ENCODE data around the gene HTRA3. TPM values are rescaled to one million over a fixed set of nuclear protein-coding genes. Genes with fewer than 3 reads are reported as not detected.
A peak's percentile ranks its signal among the peaks of the same experiment; 100 is the strongest.

HTRA3 gene
- total and polyA plus RNA-seq, 4 experiments from 2014 or later, result not detected

DNA sequence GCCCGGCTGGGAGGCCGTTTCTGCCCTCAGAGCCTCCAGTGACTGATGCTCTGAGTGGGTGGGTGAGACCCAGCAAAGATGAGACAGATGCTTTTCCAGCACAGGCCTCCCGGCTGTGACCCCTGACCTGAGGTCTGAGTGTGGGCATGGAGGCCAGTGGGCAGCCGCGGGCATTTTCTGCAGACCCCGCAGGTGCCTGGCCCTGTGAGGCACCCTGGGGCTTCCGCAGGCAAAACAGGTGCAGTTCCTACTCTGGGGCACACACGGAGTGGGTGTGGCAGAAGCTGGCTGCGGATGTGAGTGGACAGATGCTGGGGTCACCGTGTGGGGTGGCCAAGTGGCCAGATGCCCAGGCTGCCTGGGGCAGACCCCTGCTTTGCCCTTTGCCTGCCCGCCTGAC, 14.8 kb downstream of the HTRA3 start:
- no peaks in the 10 kb centered on the region for H3K36me3 Mint-ChIP-seq
- no peaks in the 10 kb centered on the region for H3K9me3 Mint-ChIP-seq
- CTCF ChIA-PET (ENCODE audit: partially characterized antibody), result no interaction called here
- Histone ChIP-seq H3K9me3 (ENCODE audit: control insufficient read depth in 1 of 2, low read length in 2 of 2) (no peaks in the 10 kb centered on the region), H3K36me3 (ENCODE audit: insufficient read depth, low read length) (no peaks in the 10 kb centered on the region), H3K27ac (ENCODE audit: low read depth, low read length) (no peak overlapping the region), H3K4me3 (ENCODE audit: low read length in 2 of 2) (no peak overlapping the region), H3K4me1 (ENCODE audit: insufficient read depth, low read length) (no peaks in the 10 kb centered on the region), H3K27me3 (ENCODE audit: insufficient read depth, low read length) (no peaks in the 10 kb centered on the region)
- H3K27me3 Mint-ChIP-seq, result peaks cover 0 to 2% of the 10 kb centered on the region in 2 donors
- no peak overlapping the region for H3K4me3 Mint-ChIP-seq
- H3K27ac Mint-ChIP-seq, result no peak overlapping the region
- peaks cover 0 to 2% (median 0%) of the 10 kb centered on the region in 4 donors for H3K4me1 Mint-ChIP-seq
- POLR2A ChIA-PET (ENCODE audit: partially characterized antibody), result no interaction called here
- intact Hi-C loops (cut with micrococcal nuclease), result no loop called here
- DNase-seq, result no peak

GRCh38 chr4:8285143-8285975, 15.8 kb downstream of the HTRA3 start:
- H3K9me3 ChIP-seq (ENCODE audit: control insufficient read depth in 1 of 2, low read length in 2 of 2), result no peaks in the 10 kb centered on the region
- intact Hi-C loops (cut with micrococcal nuclease), result no loop called here
- CTCF ChIA-PET (ENCODE audit: partially characterized antibody), result no interaction called here
- POLR2A ChIA-PET (ENCODE audit: partially characterized antibody), result no interaction called here
- no peaks in the 10 kb centered on the region for H3K36me3 ChIP-seq (ENCODE audit: insufficient read depth, low read length)
- no peak overlapping the region for H3K27ac ChIP-seq (ENCODE audit: low read depth, low read length)
- peaks cover 0 to 2% of the 10 kb centered on the region in 2 donors for H3K27me3 Mint-ChIP-seq
- H3K4me3 Mint-ChIP-seq, result no peak overlapping the region
- H3K27ac Mint-ChIP-seq, result no peak overlapping the region
- H3K27me3 ChIP-seq (ENCODE audit: insufficient read depth, low read length), result no peaks in the 10 kb centered on the region
- no peaks in the 10 kb centered on the region for H3K36me3 Mint-ChIP-seq
- DNase-seq, result no peak
- H3K9me3 Mint-ChIP-seq, result no peaks in the 10 kb centered on the region
- no peak overlapping the region for H3K4me3 ChIP-seq (ENCODE audit: low read length in 2 of 2)
- peaks cover 0 to 2% (median 0%) of the 10 kb centered on the region in 4 donors for H3K4me1 Mint-ChIP-seq
- H3K4me1 ChIP-seq (ENCODE audit: insufficient read depth, low read length), result no peaks in the 10 kb centered on the region

DNA sequence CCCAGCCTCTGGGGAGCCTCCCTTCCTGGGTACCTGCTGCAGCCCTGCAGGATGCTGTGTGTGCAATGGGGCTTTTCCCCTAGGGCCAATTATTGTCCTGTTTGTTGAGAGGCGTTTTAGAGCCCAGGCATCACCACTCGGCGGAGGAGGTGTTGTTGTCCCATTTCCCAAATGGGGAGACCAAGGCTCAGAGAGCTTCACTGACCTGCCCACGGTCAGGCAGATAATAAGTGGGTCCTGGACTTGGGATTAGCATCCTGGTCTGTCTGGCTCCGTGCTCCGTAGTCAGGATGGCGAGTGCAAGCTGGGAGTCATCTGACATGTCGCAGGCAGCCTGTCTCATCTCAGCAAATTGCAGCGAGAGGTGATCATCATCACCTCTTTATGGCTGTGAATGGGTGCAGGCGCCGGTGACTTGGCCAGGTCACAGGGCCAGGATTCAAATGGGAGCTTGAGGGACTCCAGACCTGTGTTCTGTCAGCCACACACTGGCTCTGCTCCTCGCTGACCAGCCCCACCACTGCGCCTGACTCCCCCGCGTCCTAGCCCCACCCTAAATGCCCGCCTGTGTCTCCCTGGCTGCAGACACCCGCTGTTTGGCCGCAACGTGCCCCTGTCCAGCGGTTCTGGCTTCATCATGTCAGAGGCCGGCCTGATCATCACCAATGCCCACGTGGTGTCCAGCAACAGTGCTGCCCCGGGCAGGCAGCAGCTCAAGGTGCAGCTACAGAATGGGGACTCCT, 16.6 kb downstream of the HTRA3 start:
- Mint-ChIP-seq H3K36me3 (no peaks in the 10 kb centered on the region), H3K4me3 (no peak overlapping the region), H3K9me3 (no peaks in the 10 kb centered on the region), H3K27me3 (peaks cover 0 to 2% of the 10 kb centered on the region in 2 donors), H3K27ac (no peak overlapping the region), H3K4me1 (peaks cover 0 to 2% (median 0%) of the 10 kb centered on the region in 4 donors)
- no peaks in the 10 kb centered on the region for H3K27me3 ChIP-seq (ENCODE audit: insufficient read depth, low read length)
- ChIA-PET CTCF (ENCODE audit: partially characterized antibody) (no interaction called here), POLR2A (ENCODE audit: partially characterized antibody) (no interaction called here)
- H3K4me3 ChIP-seq (ENCODE audit: low read length in 2 of 2), result no peak overlapping the region
- no peak for DNase-seq
- H3K4me1 ChIP-seq (ENCODE audit: insufficient read depth, low read length), result no peaks in the 10 kb centered on the region
- H3K36me3 ChIP-seq (ENCODE audit: insufficient read depth, low read length), result no peaks in the 10 kb centered on the region
- H3K27ac ChIP-seq (ENCODE audit: low read depth, low read length), result no peak overlapping the region
- intact Hi-C loops (cut with micrococcal nuclease), result no loop called here
- no peaks in the 10 kb centered on the region for H3K9me3 ChIP-seq (ENCODE audit: control insufficient read depth in 1 of 2, low read length in 2 of 2)

GRCh38 chr4:8286719-8287342, 17.3 kb downstream of the HTRA3 start:
- CTCF ChIA-PET (ENCODE audit: partially characterized antibody), result no interaction called here
- no peak for DNase-seq

GRCh38 chr4:8287343-8288280, 18.1 kb downstream of the HTRA3 start:
- H3K9me3 ChIP-seq (ENCODE audit: control insufficient read depth in 1 of 2, low read length in 2 of 2), result no peaks in the 10 kb centered on the region
- ChIA-PET POLR2A (ENCODE audit: partially characterized antibody) (no interaction called here), CTCF (ENCODE audit: partially characterized antibody) (no interaction called here)
- H3K4me1 ChIP-seq (ENCODE audit: insufficient read depth, low read length), result no peaks in the 10 kb centered on the region
- H3K9me3 Mint-ChIP-seq, result no peaks in the 10 kb centered on the region
- H3K4me1 Mint-ChIP-seq, result peaks cover 0 to 2% (median 0%) of the 10 kb centered on the region in 4 donors
- H3K27ac Mint-ChIP-seq, result peak overlapping the region in 1 of 7 donors; percentile 75
- no peak overlapping the region for H3K27ac ChIP-seq (ENCODE audit: low read depth, low read length)
- no peak overlapping the region for H3K4me3 Mint-ChIP-seq
- no peaks in the 10 kb centered on the region for H3K36me3 Mint-ChIP-seq
- no peak overlapping the region for H3K4me3 ChIP-seq (ENCODE audit: low read length in 2 of 2)
- H3K27me3 Mint-ChIP-seq, result peaks cover 0 to 2% of the 10 kb centered on the region in 2 donors
- intact Hi-C loops (cut with micrococcal nuclease), result no loop called here
- H3K36me3 ChIP-seq (ENCODE audit: insufficient read depth, low read length), result no peaks in the 10 kb centered on the region
- H3K27me3 ChIP-seq (ENCODE audit: insufficient read depth, low read length), result no peaks in the 10 kb centered on the region
- no peak for DNase-seq

More at GRCh38 chr4:8286719-8287342, 17.3 kb downstream of the HTRA3 start:
- no peaks in the 10 kb centered on the region for H3K36me3 Mint-ChIP-seq
- POLR2A ChIA-PET (ENCODE audit: partially characterized antibody), result no interaction called here
- H3K4me1 Mint-ChIP-seq, result peaks cover 0 to 2% (median 0%) of the 10 kb centered on the region in 4 donors
- Histone ChIP-seq H3K36me3 (ENCODE audit: insufficient read depth, low read length) (no peaks in the 10 kb centered on the region), H3K9me3 (ENCODE audit: control insufficient read depth in 1 of 2, low read length in 2 of 2) (no peaks in the 10 kb centered on the region), H3K4me1 (ENCODE audit: insufficient read depth, low read length) (no peaks in the 10 kb centered on the region), H3K27ac (ENCODE audit: low read depth, low read length) (no peak overlapping the region), H3K27me3 (ENCODE audit: insufficient read depth, low read length) (no peaks in the 10 kb centered on the region), H3K4me3 (ENCODE audit: low read length in 2 of 2) (no peak overlapping the region)
- intact Hi-C loops (cut with micrococcal nuclease), result no loop called here
- no peak overlapping the region for H3K27ac Mint-ChIP-seq
- no peak overlapping the region for H3K4me3 Mint-ChIP-seq
- peaks cover 0 to 2% of the 10 kb centered on the region in 2 donors for H3K27me3 Mint-ChIP-seq
- H3K9me3 Mint-ChIP-seq, result no peaks in the 10 kb centered on the region

DNA sequence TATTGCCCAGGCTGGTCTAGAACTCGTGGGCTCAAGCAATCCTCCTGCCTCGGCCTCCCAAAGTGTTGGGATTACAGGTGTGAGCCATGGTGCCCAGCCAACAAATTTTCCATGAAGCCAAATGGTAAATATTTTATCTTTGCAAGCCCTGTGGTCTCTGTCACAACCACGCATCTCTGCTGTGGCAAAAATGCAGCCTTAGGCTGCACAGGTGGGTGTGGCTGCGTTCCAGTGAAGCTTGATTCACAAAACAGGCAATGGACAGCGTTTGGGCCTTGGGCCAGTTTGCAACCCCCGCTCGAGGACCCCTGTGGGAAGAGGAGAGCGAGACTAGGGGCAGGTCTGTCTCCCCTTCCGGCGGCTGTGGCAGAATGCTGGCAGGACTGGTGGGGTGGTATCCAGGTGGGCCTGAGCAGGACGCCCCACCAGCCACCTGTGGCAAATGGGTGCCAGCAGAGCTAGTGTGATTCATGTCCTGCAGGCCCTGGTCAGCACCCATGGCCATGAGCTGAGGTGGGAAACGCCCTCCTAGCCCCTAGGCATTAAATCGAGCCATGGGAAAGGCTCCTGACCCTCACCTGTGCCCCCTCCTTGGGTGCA, 19.7 kb downstream of the HTRA3 start:
- no peaks in the 10 kb centered on the region for H3K36me3 ChIP-seq (ENCODE audit: insufficient read depth, low read length)
- Mint-ChIP-seq H3K27me3 (peaks cover 0 to 2% of the 10 kb centered on the region in 2 donors), H3K36me3 (no peaks in the 10 kb centered on the region), H3K4me1 (no peaks in the 10 kb centered on the region), H3K27ac (no peak overlapping the region), H3K4me3 (no peak overlapping the region), H3K9me3 (no peaks in the 10 kb centered on the region)
- POLR2A ChIA-PET (ENCODE audit: partially characterized antibody), result no interaction called here
- CTCF ChIA-PET (ENCODE audit: partially characterized antibody), result no interaction called here
- intact Hi-C loops (cut with micrococcal nuclease), result no loop called here
- H3K27ac ChIP-seq (ENCODE audit: low read depth, low read length), result no peak overlapping the region
- H3K4me1 ChIP-seq (ENCODE audit: insufficient read depth, low read length), result no peaks in the 10 kb centered on the region
- DNase-seq, result no peak
- H3K27me3 ChIP-seq (ENCODE audit: insufficient read depth, low read length), result no peaks in the 10 kb centered on the region
- no peak overlapping the region for H3K4me3 ChIP-seq (ENCODE audit: low read length in 2 of 2)
- H3K9me3 ChIP-seq (ENCODE audit: control insufficient read depth in 1 of 2, low read length in 2 of 2), result no peaks in the 10 kb centered on the region
